Stimulated activated CD8-positive, alpha-beta memory T cell treated with anti-CD3 and anti-CD28 coated beads, Interleukin-7, amount 100 ng/mL, for 24 hours (primary cell): ENCODE results near the gene ST6GALNAC6.
"Not testable (repeated sequence)": the region's sequence is repeated elsewhere in the genome, so short reads cannot be mapped to it uniquely, and the experiment has no call there.

Experiments used
- DNase-seq: peaks from one replicate; pipeline ENCODE4 v3.0.0-alpha.2; 2020; ENCODE audit warnings: low read depth

ST6GALNAC6 gene

GRCh38 chr9:127873223-127873691 is 26.1 kb downstream of the ST6GALNAC6 start:
- no peak for DNase-seq

GRCh38 chr9:127872369-127873222 is 26.8 kb downstream of the ST6GALNAC6 start:
- no peak for DNase-seq

DNA sequence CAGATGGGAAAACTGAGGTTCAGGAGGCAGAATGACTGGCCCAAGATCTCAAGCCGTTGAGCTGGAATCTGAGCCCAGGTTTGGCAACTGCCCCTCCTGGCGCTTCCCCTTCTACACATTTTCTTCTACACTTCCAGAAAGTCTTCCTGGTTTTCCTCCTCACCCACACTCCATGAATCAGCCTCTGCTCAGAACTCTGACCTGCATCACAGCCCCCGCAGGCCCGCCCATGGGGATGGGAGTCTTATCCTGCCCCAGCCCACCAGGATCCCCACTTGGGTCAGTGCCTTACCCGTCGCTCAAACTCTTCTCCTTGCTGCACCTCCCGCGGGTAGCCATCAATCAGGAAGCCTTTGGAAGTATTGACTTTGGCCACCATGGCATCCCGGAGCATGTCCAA is 27.9 kb downstream of the ST6GALNAC6 start:
- no peak for DNase-seq

DNA sequence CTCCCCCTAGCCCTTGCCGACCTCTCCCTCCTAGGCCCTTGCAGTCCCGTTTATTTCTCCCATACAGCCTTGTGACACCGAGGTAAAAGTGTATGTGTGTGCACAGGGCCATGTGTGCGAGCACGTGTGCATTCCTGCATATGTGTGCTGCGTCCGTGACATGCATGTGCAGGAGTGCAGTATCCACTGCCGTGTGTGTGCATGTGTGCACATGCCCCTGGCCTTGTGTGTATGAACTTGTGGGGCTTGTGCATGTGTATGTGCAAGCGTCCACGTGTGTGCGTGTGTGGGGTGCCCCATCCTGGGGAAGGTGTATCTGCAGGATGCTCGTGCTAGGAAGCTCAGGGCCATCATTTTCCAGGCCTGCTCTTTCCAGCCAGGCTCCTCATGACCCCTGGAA is 28.5 kb downstream of the ST6GALNAC6 start:
- DNase-seq, result no peak

GRCh38 chr9:127870153-127870491 is 29.3 kb downstream of the ST6GALNAC6 start:
- not testable (repeated sequence) for DNase-seq

DNA sequence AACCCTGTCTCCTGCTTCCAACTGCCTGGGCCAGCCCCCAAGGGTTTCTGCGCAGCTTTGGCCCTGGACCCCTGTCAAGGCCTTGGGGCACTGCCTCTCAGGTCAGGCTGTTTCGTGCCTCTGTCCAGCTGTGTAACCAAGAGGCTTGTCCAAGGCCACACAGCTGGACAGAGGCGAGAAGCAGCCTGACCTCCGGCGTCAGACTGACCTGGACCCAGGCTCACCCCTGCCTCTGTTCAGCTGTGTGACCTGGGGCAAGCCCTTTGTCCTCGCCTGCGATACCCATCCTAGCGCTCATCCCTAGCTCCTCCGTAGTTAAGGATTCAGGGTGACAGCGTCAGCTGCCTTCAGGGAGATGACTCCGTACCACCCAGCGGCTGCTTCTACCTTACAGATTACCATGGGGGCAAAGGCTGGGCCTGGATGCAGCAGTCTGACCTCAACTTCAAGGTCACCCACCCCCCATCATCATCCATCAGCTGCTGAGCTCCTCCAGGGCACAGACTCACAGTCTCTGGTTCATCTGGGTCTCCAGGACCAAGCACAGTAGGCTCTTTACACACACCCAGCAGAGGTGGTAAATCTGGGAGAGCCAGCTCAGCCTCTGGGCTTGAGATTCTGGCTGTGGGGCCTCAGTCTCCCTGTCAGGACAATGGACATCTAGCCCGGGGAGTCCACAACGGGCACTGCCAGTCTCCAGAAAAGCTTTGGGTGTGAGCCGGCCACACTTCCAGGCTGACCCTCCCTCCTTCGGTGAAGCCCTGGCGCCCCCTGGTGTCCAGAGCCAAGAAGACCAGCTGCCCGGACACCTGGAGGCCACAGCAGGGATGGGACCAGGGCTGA is 29.9 kb downstream of the ST6GALNAC6 start:
- DNase-seq, result peak; percentile 68

- no peak for DNase-seq
Observed at GRCh38 chr9:127868278-127868902, 31.0 kb downstream of the ST6GALNAC6 start.

- DNase-seq, result no peak
Observed at GRCh38 chr9:127867356-127868277, 31.8 kb downstream of the ST6GALNAC6 start.

- no peak for DNase-seq
Observed at GRCh38 chr9:127866535-127866934, 32.9 kb downstream of the ST6GALNAC6 start.

DNA sequence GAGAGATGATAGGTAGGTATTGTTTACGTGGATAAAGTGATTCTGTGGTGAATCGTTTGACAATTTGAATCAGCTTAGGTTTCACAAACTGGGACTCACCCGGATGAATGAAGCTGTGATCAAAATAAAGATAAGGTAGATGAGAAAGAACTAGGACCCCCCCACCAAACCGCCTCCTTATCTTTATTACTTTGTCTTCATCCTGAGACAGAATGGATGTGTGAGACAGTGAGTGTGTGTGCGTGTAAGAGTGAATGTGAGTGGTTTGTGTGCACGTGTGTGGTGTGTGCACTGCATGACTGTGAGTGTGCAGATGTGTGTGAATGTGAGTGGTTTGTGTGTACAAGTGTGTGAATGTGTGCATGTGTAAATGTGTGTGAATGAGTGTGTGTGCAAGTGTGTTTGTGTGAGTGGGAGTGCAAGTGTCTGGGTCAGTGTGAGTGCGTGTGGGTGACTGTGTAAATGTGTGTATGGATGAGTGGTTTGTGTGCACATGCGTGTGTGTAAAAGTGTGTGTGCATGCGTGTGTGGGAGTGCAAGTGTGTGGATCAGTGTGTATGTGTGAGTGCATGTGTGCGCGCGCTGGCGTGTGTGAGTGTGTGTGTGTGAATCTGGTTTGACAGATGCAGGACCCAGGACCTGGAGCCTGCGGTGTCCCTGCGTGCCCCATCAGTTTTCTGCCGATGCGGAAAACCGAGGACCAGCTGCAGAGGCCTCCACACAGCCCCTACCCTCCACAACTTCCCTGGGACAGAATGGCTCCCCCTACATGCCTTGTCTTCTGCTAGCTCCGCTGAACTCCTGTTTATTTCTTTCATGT is 33.5 kb downstream of the ST6GALNAC6 start:
- no peak for DNase-seq

DNA sequence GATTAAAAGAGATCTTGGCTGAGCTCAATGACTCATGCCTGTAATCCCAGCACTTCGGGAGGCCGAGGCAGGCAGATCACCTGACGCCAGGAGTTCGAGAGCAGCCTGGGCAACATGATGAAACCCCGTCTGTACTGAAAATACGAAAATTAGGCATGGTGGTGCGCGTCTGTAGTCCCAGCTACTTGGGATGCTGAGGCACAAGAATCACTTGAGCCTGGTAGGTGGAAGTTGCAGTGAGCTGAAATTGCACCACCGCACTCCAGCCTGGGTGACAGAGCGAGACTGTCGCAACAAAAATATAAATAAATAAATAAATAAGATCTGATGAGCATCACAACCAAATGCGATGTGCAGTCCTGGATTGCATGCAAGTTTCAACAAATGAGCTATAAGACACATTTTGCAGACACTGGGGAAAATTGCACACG is 36.2 kb downstream of the ST6GALNAC6 start:
- DNase-seq, result no peak

GRCh38 chr9:127862075-127863011 is 37.1 kb downstream of the ST6GALNAC6 start:
- no peak for DNase-seq

- no peak for DNase-seq
Observed at GRCh38 chr9:127860779-127861178, 38.6 kb downstream of the ST6GALNAC6 start.

GRCh38 chr9:127860260-127860659 is 39.1 kb downstream of the ST6GALNAC6 start:
- DNase-seq, result no peak

DNA sequence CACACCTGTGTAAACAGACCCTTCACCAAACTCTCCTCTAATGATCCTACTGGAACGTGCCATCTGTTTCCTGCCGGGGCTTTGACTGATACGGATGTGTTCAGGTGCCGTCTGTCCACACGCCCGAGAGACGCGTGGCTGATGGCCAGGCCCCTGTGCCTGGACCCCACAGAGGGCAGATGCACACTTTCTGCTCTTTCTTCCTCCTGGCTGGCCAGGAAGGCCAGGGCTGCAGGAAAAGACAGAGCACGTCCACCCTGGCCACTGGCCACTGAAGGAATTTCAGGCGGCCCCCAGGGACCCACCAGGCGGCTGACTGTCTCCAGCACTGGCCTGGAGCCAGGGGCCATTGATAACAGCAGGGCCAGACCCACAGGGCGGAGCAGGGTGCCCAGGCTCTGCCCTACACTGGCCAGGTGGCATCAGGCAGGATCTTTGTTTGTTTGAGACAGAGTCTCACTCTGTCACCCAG is 41.3 kb downstream of the ST6GALNAC6 start:
- DNase-seq, result no peak

DNA sequence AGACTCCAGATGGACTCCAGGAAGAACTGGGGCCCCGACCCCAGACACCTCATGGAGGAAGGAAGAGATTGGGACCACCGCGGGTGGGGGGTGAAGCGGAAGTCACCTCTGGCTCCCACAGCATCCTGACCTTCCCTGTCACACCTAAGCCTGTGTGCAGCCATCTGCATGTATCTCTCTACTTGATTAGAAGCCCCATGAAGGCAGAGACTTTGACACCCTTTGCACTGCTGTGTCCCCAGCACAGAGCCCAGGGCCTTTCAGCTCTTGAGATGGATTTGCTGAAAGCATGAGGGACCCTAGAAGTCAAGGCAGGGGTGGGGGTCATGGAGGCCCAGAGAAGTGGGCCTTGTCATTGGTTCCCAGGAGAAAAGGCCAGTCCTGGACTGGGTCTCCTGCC is 42.1 kb downstream of the ST6GALNAC6 start:
- DNase-seq, result no peak

DNA sequence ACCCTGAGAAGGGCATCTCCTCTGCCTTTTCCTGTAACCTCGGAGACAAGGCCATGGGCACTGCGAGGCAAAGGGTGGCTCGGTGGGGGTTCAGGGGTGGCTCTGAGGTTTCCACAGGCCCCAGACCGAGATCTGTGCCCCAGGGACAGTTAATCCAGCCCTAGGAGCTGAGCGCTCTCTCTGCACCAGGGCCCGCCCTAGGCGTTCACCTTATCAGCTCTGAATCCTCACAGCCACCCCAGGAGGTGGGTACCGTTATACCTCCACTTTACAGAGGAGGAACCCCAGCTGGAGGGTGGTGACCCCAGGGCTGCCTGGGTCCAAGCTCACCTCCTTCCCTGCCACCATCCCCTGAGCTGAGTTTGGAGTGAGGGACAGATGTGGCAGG is 42.7 kb downstream of the ST6GALNAC6 start:
- DNase-seq, result no peak

GRCh38 chr9:127856094-127856728 is 43.2 kb downstream of the ST6GALNAC6 start:
- DNase-seq, result no peak

GRCh38 chr9:127855522-127855921 is 43.9 kb downstream of the ST6GALNAC6 start:
- DNase-seq, result no peak
